GM18505 (cell line): ENCODE results near the gene CCT4.
"Not testable (repeated sequence)": the region's sequence is repeated elsewhere in the genome, so short reads cannot be mapped to it uniquely, and the experiment has no call there.

ENCODE experiments used
- ATAC-seq: cut with Tn5 transposase; IDR thresholded peaks from one replicate; pipeline ENCODE4 v1.9.1; 2021; ENCODE audit not compliant: unreplicated experiment
- POLR2A ChIP-seq: IDR thresholded peaks from 4 replicates; pipeline ENCODE4 v1.6.1; 2011; ENCODE audit warnings: borderline replicate concordance; ENCODE audit not compliant: insufficient read depth, insufficient read length; ENCODE audit errors: extremely low read depth

CCT4 gene

DNA sequence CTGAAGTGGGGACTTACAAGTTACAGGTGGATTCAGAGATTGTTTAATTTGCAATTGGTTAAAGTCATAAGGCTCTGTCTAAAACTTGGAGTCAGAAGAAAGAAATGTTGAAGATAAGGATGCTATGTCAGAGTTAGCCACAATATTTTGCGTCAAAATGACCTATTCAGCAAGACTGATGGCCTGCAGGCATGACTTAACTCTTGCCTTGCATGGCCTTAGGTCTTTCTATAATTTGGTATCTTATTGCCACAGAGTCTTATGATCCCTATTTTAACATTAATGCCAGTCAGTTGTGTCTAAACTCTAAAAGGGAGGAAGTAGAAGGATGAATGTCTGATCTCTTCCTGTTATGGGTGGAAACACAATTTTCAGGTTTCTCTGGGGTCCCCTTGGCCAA is 11.8 kb upstream of the CCT4 start:
- TF ChIP-seq POLR2A = no peak
- no peak for ATAC-seq

DNA sequence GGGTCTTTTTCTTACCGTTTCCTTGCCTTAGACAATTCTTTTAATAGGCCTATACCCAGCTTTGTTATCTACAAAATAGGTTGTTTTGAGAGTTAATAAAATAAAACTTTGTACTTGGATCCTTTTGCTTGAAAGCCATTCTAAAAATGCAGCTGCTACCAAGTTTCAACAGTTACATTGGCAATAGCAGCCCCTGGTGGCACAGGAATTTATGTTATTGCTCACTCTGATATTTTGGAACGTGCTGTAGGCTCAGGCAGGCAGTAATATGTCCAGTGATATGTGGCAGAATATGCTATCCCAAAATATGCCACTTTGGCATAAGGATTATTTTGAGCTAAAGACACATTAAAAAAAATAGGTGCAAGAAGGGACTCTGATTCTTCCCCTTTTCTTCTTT is 10.4 kb upstream of the CCT4 start:
- no peak for ATAC-seq
- TF ChIP-seq POLR2A = no peak

DNA sequence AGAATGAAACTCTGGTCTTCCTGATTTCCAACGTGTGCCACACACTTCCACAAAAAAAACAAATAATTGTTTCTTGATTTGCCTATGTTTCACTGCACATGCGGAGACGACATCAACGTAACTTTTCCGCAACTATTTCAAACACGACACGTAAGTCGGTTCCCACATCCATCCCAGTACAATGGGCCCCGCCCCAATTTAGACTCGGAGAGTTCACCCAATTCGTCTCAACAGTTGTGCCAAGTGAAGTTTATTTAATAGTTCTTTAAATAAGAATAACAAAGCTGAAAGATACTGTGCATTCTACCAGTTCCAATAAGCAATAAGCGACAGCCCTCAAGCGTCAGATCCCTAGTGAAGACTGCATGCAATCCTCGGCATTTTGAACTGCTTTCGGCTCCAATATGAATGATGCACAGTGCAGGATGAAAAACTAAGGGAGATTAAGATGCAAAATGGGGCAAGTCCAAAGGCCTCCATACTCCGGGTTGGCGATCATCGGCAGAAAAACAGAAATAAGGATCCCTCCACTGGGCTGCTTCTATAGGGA is 664 bp downstream of the CCT4 start:
- no peak for TF ChIP-seq POLR2A
- no peak for ATAC-seq

GRCh38 chr2:61885896-61886603 is 2.4 kb downstream of the CCT4 start:
- ATAC-seq = no peak
- TF ChIP-seq POLR2A = no peak

- ATAC-seq = no peak
- no peak for TF ChIP-seq POLR2A
Measured at GRCh38 chr2:61882850-61883249, 5.6 kb downstream of the CCT4 start.

GRCh38 chr2:61879351-61879750 is 9.1 kb downstream of the CCT4 start:
- ATAC-seq = not testable (repeated sequence)

- ATAC-seq = no peak
- TF ChIP-seq POLR2A = no peak
Measured at GRCh38 chr2:61878761-61879160, 9.7 kb downstream of the CCT4 start.

- no peak for ATAC-seq
- TF ChIP-seq POLR2A = no peak
Measured at GRCh38 chr2:61877571-61878245, 10.7 kb downstream of the CCT4 start.

DNA sequence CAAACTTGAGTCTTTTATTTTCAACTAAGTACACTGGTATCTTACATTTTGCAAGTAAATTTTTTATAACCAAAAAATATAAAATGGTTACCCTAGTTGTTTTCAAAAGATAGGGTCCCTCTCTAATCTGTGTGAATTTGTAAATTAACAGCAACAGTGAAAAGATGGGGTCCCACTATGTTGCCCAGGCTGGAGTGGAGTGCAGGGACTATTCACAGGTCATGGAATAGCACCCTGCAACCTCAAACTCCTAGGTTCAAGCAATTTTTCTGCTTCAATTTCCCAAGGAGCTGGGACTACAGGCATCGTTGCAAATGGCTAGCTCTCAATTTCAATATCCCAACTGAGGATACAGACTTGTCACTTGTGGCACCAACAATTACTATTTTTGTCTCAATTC is 12.1 kb downstream of the CCT4 start:
- ATAC-seq = no peak
- TF ChIP-seq POLR2A = no peak

GRCh38 chr2:61866482-61867089 is 21.9 kb downstream of the CCT4 start:
- not testable (repeated sequence) for ATAC-seq

- ATAC-seq = no peak
- TF ChIP-seq POLR2A = no peak
Measured at GRCh38 chr2:61862085-61862484, 26.4 kb downstream of the CCT4 start.

DNA sequence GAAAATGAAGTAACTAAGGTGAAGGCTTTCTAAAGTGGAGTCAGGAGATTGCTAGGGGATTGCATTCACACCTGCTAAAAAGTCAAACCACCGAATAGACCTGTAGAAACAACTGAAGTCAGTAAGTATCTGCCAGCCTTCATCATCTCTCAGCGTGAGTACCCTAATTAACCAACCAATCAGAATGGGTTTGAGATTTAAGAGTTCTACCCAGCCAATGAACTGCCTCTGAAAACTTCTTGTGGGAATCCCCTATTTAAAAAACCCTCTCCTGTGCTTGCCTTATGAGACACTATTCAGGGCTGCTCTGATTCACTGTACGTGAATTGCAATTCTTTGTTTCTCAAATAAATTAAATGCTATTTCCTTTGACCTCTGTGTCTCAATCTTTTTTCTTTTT is 31.2 kb downstream of the CCT4 start:
- TF ChIP-seq POLR2A = no peak
- ATAC-seq = no peak

- no peak for ATAC-seq
- no peak for TF ChIP-seq POLR2A
Measured at GRCh38 chr2:61855318-61855613, 33.2 kb downstream of the CCT4 start.
